ENCODE data around the gene RGR.

GRCh38 chr10:84200537-84201243, 44.2 kb upstream of the RGR start:
- TF ChIP-seq CTCF (IDR thresholded peaks at IDR 0.05) (no peak), POLR2A (IDR thresholded peaks at IDR 0.05) (no peak)

Measured in heart left ventricle (tissue), 13 donors.